Measurements from ENCODE around the gene GRK4. TPM values are rescaled to one million over a fixed set of nuclear protein-coding genes. Genes with fewer than 3 reads are reported as not detected.

Gene GRK4
- total RNA-seq, 1 experiment from 2014 or later: 2.5 TPM

DNA sequence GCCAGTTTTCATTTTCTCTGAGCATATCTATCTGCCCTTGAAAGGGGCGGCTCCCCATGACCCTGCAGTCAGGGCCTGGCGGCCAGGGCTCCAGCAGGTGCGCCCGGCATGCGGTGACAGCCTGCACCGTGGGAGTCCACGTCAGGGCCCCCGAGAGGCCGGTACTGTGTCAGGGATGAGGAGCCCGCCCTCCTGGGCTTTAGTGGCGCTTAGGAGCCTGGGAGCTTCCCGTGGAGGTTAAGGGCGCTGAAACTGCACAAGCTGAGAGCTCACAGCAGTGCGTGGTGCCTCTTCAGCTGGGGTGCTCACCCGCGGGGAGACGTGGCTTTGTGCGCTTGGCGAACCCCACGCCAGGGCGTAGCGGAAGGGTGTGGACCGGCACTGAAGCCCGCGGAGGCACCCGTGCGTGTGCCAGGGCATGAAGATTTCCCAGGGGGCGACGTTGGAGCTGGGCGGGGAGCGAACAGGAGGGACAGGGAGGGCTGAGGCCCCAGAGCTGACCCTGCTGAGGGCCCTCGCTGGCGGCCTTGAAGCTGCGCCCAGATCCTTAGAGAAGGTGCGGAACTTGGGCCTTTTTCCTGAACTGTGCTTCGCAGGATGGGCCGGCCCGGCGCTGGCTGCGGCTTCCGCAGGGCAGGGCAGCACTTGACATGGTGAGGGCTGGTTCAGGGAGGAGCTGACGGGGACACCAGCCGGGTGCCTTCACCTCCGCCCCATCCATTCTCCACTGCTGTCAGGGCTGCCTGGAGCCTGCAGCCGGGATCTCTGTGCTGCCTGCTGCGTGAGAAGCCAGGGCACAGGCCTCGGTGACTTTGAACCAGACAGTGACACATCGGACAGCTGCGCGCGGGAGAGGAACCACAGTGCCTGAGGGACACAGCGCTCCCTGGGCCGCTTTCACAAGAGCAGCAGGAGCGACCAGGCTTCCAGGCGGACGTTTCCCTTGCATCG, 78.1 kb downstream of the GRK4 start:
- CTCF ChIA-PET: no interaction called here
- no peak; the same call in 1 of the 2 replicates for ATAC-seq
- no TSS peak for BruUV-seq (replicated peaks)
- Histone ChIP-seq H3K36me3 (ENCODE audit: control insufficient read depth, insufficient read depth, low read length) (no peaks in the 10 kb centered on the region), H3K4me3 (ENCODE audit: low read depth in 2 of 2, low read length in 2 of 2) (no peak overlapping the region), H3K27me3 (ENCODE audit: control insufficient read depth, insufficient read depth, low read length) (no peaks in the 10 kb centered on the region), H3K27ac (ENCODE audit: low read length) (no peak overlapping the region), H3K4me1 (ENCODE audit: control insufficient read depth, insufficient read depth, low read length) (no peaks in the 10 kb centered on the region), H3K9me3 (ENCODE audit: control insufficient read depth, insufficient read depth, low read depth, low read length) (no peaks in the 10 kb centered on the region)
- TF ChIP-seq, protein P1, sequence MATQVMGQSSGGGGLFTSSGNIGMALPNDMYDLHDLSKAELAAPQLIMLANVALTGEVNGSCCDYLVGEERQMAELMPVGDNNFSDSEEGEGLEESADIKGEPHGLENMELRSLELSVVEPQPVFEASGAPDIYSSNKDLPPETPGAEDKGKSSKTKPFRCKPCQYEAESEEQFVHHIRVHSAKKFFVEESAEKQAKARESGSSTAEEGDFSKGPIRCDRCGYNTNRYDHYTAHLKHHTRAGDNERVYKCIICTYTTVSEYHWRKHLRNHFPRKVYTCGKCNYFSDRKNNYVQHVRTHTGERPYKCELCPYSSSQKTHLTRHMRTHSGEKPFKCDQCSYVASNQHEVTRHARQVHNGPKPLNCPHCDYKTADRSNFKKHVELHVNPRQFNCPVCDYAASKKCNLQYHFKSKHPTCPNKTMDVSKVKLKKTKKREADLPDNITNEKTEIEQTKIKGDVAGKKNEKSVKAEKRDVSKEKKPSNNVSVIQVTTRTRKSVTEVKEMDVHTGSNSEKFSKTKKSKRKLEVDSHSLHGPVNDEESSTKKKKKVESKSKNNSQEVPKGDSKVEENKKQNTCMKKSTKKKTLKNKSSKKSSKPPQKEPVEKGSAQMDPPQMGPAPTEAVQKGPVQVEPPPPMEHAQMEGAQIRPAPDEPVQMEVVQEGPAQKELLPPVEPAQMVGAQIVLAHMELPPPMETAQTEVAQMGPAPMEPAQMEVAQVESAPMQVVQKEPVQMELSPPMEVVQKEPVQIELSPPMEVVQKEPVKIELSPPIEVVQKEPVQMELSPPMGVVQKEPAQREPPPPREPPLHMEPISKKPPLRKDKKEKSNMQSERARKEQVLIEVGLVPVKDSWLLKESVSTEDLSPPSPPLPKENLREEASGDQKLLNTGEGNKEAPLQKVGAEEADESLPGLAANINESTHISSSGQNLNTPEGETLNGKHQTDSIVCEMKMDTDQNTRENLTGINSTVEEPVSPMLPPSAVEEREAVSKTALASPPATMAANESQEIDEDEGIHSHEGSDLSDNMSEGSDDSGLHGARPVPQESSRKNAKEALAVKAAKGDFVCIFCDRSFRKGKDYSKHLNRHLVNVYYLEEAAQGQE (IDR thresholded peaks at IDR 0.05; ENCODE audit: insufficient read depth in 1 of 2, low read depth in 2 of 2, low read length in 1 of 2): no peak
- TF ChIP-seq TCF7L2 (IDR thresholded peaks at IDR 0.05; ENCODE audit: low read depth, low read length): no peak
- TF ChIP-seq, protein P2, sequence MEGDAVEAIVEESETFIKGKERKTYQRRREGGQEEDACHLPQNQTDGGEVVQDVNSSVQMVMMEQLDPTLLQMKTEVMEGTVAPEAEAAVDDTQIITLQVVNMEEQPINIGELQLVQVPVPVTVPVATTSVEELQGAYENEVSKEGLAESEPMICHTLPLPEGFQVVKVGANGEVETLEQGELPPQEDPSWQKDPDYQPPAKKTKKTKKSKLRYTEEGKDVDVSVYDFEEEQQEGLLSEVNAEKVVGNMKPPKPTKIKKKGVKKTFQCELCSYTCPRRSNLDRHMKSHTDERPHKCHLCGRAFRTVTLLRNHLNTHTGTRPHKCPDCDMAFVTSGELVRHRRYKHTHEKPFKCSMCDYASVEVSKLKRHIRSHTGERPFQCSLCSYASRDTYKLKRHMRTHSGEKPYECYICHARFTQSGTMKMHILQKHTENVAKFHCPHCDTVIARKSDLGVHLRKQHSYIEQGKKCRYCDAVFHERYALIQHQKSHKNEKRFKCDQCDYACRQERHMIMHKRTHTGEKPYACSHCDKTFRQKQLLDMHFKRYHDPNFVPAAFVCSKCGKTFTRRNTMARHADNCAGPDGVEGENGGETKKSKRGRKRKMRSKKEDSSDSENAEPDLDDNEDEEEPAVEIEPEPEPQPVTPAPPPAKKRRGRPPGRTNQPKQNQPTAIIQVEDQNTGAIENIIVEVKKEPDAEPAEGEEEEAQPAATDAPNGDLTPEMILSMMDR (IDR thresholded peaks at IDR 0.05): no peak
- TF ChIP-seq SIN3A (IDR thresholded peaks at IDR 0.05; ENCODE audit: borderline replicate concordance, insufficient read depth, low read depth, low read length): no peak
- no peak for TF ChIP-seq POLR2AphosphoS5 (IDR thresholded peaks at IDR 0.05; ENCODE audit: low read depth, low read length)
- POLR2A ChIA-PET: no interaction called here
- in situ Hi-C loops (cut with HindIII; ENCODE audit: low pct_unique_long_range_greater_than_20kb, low sequenced_read_pairs) (no loop called here), intact Hi-C loops (cut with micrococcal nuclease; ENCODE audit: unreplicated experiment) (no loop called here)
- DNase-seq (ENCODE audit: low read depth, low spot score): no peak

DNA sequence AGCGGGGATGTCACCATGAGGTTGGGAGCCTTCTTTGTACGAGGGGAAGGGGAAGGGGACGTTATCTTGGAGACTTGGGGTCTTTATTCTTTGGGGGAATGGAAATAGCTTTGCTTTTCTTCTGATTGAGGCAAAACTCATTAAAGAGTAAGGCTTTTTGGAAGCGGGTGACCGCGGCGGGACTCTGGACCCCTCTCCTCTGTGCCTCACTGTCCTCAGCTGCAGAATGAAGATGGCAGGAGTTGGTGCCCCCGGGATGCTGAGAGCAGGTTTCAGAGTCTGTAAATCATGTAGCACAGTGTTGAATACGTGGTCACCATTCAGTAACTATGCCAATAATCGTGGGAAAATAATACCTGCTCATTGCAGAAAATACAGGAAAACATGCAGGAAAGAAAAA, 78.9 kb downstream of the GRK4 start:
- DNase-seq (ENCODE audit: low read depth, low spot score) (no peak), ATAC-seq (no peak)
- no peak for TF ChIP-seq POLR2AphosphoS5 (IDR thresholded peaks at IDR 0.05; ENCODE audit: low read depth, low read length)
- no peak for TF ChIP-seq SIN3A (IDR thresholded peaks at IDR 0.05; ENCODE audit: borderline replicate concordance, insufficient read depth, low read depth, low read length)
- TF ChIP-seq, protein P2 (IDR thresholded peaks at IDR 0.05): no peak
- TF ChIP-seq, protein P1 (IDR thresholded peaks at IDR 0.05; ENCODE audit: insufficient read depth in 1 of 2, low read depth in 2 of 2, low read length in 1 of 2): no peak
- TF ChIP-seq TCF7L2 (IDR thresholded peaks at IDR 0.05; ENCODE audit: low read depth, low read length): no peak
- Histone ChIP-seq H3K4me3 (ENCODE audit: low read depth in 2 of 2, low read length in 2 of 2) (no peak overlapping the region), H3K9me3 (ENCODE audit: control insufficient read depth, insufficient read depth, low read depth, low read length) (no peaks in the 10 kb centered on the region), H3K27ac (ENCODE audit: low read length) (no peak overlapping the region), H3K4me1 (ENCODE audit: control insufficient read depth, insufficient read depth, low read length) (no peaks in the 10 kb centered on the region), H3K36me3 (ENCODE audit: control insufficient read depth, insufficient read depth, low read length) (no peaks in the 10 kb centered on the region), H3K27me3 (ENCODE audit: control insufficient read depth, insufficient read depth, low read length) (no peaks in the 10 kb centered on the region)
- BruUV-seq (replicated peaks): no TSS peak
- intact Hi-C loops (cut with micrococcal nuclease; ENCODE audit: unreplicated experiment): no loop called here
- in situ Hi-C loops (cut with HindIII; ENCODE audit: low pct_unique_long_range_greater_than_20kb, low sequenced_read_pairs): no loop called here
- ChIA-PET POLR2A (no interaction called here), CTCF (no interaction called here)
